NCI-H82 (cell line): ENCODE data around the gene USP37.

Experiments
- DNase-seq: peaks from one replicate; lab custom pipeline; 2025; lab: John Stamatoyannopoulos, UW

The USP37 gene

GRCh38 chr2:218431878-218432277, 136.3 kb downstream of the USP37 start:
- DNase-seq: no peak

- no peak for DNase-seq
Measured at GRCh38 chr2:218430721-218431120, 137.4 kb downstream of the USP37 start.

- no peak for DNase-seq
Measured at GRCh38 chr2:218429911-218430692, 138.0 kb downstream of the USP37 start.

GRCh38 chr2:218428846-218429558, 139.1 kb downstream of the USP37 start:
- no peak for DNase-seq

GRCh38 chr2:218427741-218428140, 140.4 kb downstream of the USP37 start:
- peak; percentile 14 for DNase-seq

GRCh38 chr2:218425531-218425930, 142.6 kb downstream of the USP37 start:
- no peak for DNase-seq

GRCh38 chr2:218423584-218423983, 144.6 kb downstream of the USP37 start:
- no peak for DNase-seq

- DNase-seq: no peak
Measured at GRCh38 chr2:218422403-218423086, 145.6 kb downstream of the USP37 start.

GRCh38 chr2:218421027-218421426, 147.1 kb downstream of the USP37 start:
- DNase-seq: no peak

- no peak for DNase-seq
Measured at GRCh38 chr2:218419630-218420216, 148.4 kb downstream of the USP37 start.

GRCh38 chr2:218418717-218419458, 149.3 kb downstream of the USP37 start, which contains the start of gene VIL1:
TSS of gene VIL1 (plus strand) at chr2:218419123. CDS start at chr2:218423779, 4,656 bp downstream.
- no peak for DNase-seq

GRCh38 chr2:218418321-218418716, 149.8 kb downstream of the USP37 start:
- DNase-seq: no peak

GRCh38 chr2:218407717-218408116, 160.4 kb downstream of the USP37 start:
- DNase-seq: no peak

- peak; percentile 81 for DNase-seq
Measured at GRCh38 chr2:218406949-218407618, 161.1 kb downstream of the USP37 start.

GRCh38 chr2:218406209-218406948, 161.8 kb downstream of the USP37 start:
- DNase-seq: peak; percentile 100

GRCh38 chr2:218405746-218406208, 162.4 kb downstream of the USP37 start:
- peak; percentile 58 for DNase-seq

- no peak for DNase-seq
Measured at GRCh38 chr2:218405086-218405745, 162.9 kb downstream of the USP37 start.

GRCh38 chr2:218404351-218405085, 163.6 kb downstream of the USP37 start:
- DNase-seq: no peak

- DNase-seq: no peak
Measured at GRCh38 chr2:218403810-218404209, 164.3 kb downstream of the USP37 start.
